Fibroblast of lung (primary cell): ENCODE results near the gene TRPM3. TPM values are rescaled to one million over a fixed set of nuclear protein-coding genes. Genes with fewer than 3 reads are reported as not detected.

Experiments used
- DNase-seq, 2 donors: peaks; one replicate each; pipeline versions ENCODE4 v3.0.0 to v3.0.0-alpha.2; 2010; ENCODE audit warnings: low read depth in 2 of 2
- H2AFZ ChIP-seq: 2 replicates; pipeline ENCODE4 v1.5.1; 2012; ENCODE audit warnings: low read length, control low read depth, inconsistent platforms
- H3K27ac ChIP-seq: 2 replicates; pipeline ENCODE4 v1.5.1; 2011; ENCODE audit warnings: low read length, control low read depth; ENCODE audit not compliant: insufficient read depth
- H3K27me3 ChIP-seq: 2 replicates; pipeline ENCODE4 v1.5.1; 2011; ENCODE audit warnings: mild to moderate bottlenecking, low read length; ENCODE audit not compliant: control insufficient read depth, insufficient read depth
- H3K36me3 ChIP-seq: 2 replicates; pipeline ENCODE4 v1.5.1; 2011; ENCODE audit warnings: low read length; ENCODE audit not compliant: control insufficient read depth, insufficient read depth
- H3K4me1 ChIP-seq: 2 replicates; pipeline ENCODE4 v1.5.1; 2011; ENCODE audit warnings: low read length; ENCODE audit not compliant: control insufficient read depth, insufficient read depth; ENCODE audit errors: extremely low read depth
- H3K4me2 ChIP-seq: 2 replicates; pipeline ENCODE4 v1.5.1; 2011; ENCODE audit warnings: low read length, control low read depth; ENCODE audit not compliant: insufficient read depth; ENCODE audit errors: extremely low read depth
- H3K4me3 ChIP-seq, 4 experiments: fragments of 200-600 bp in 1 of 4; sonication (generic) in 1 of 4; replicated peaks in 1 of 4; 2 replicates each; pipeline ENCODE4 v1.5.1; 2011 to 2016; ENCODE audit warnings: low read length in 4 of 4, low read depth in 3 of 4, mild to moderate bottlenecking in 3 of 4, control low read depth in 2 of 4, inconsistent platforms in 1 of 4, mixed read lengths in 1 of 4; ENCODE audit not compliant: insufficient read depth in 1 of 4; ENCODE audit errors: control extremely low read depth in 1 of 4
- H3K79me2 ChIP-seq: 2 replicates; pipeline ENCODE4 v1.5.1; 2012; ENCODE audit warnings: mild to moderate bottlenecking, low read length, inconsistent platforms; ENCODE audit not compliant: control insufficient read depth, insufficient read depth
- H3K9ac ChIP-seq: 2 replicates; pipeline ENCODE4 v1.5.1; 2011; ENCODE audit warnings: mild to moderate bottlenecking, low read length, control low read depth; ENCODE audit not compliant: insufficient read depth
- H3K9me3 ChIP-seq: 2 replicates; pipeline ENCODE4 v1.5.1; 2012; ENCODE audit warnings: low read depth, low read length; ENCODE audit not compliant: control insufficient read depth, insufficient read depth
- H4K20me1 ChIP-seq: 2 replicates; pipeline ENCODE4 v1.5.1; 2011; ENCODE audit warnings: low read length; ENCODE audit not compliant: control insufficient read depth, insufficient read depth; ENCODE audit errors: extremely low read depth
- EZH2 ChIP-seq: IDR thresholded peaks from 2 replicates; pipeline ENCODE4 v1.5.1; 2012; ENCODE audit warnings: low read length, control low read depth, mild to moderate bottlenecking; ENCODE audit errors: missing control alignments
- polyA plus RNA-seq, 2 donors: library from polyadenylated mRNA; depleted of rRNA in 1 of 2; stranded (reverse) in 1 of 2; unstranded in 1 of 2; fragments of >200 nt; gene quantifications; 2 replicates each; pipeline ENCODE4 v1.2.1, GENCODE V29; 2011 to 2012; ENCODE audit warnings: missing spikeins in 1 of 2
- total RNA-seq: library from RNA; depleted of rRNA; stranded (reverse); fragments of >200 nt; gene quantifications from 2 replicates; pipeline ENCODE4 v1.2.1, GENCODE V29; 2014
- TF ChIP-seq, protein P1 (sequence below), 2 donors: IDR thresholded peaks in 1 of 2; conservative IDR thresholded peaks in 1 of 2; 1 replicate in 1 of 2; 2 replicates in 1 of 2; pipeline ENCODE4 v1.5.1; 2011 to 2012; ENCODE audit warnings: low read length in 2 of 2, control low read depth in 1 of 2, inconsistent platforms in 1 of 2, low read depth in 1 of 2, mild to moderate bottlenecking in 1 of 2

TRPM3 gene
- total and polyA plus RNA-seq, 2 donors (not counting 1 experiment from before 2014, with no cell fraction given): 0.05 to 0.50 TPM

- H3K79me2 ChIP-seq: no peaks in the 10 kb centered on the region
- H3K9me3 ChIP-seq: no peaks in the 10 kb centered on the region
- H3K27me3 ChIP-seq: no peaks in the 10 kb centered on the region
- H4K20me1 ChIP-seq: no peaks in the 10 kb centered on the region
- H3K36me3 ChIP-seq: no peaks in the 10 kb centered on the region
- peaks cover 2% of the 10 kb centered on the region for H3K4me1 ChIP-seq
- no peak overlapping the region for H2AFZ ChIP-seq
- no peak overlapping the region for H3K4me2 ChIP-seq
- peak in 1 of 2 donors; percentile 23 for DNase-seq
- no peak for TF ChIP-seq EZH2
- TF ChIP-seq, protein P1, sequence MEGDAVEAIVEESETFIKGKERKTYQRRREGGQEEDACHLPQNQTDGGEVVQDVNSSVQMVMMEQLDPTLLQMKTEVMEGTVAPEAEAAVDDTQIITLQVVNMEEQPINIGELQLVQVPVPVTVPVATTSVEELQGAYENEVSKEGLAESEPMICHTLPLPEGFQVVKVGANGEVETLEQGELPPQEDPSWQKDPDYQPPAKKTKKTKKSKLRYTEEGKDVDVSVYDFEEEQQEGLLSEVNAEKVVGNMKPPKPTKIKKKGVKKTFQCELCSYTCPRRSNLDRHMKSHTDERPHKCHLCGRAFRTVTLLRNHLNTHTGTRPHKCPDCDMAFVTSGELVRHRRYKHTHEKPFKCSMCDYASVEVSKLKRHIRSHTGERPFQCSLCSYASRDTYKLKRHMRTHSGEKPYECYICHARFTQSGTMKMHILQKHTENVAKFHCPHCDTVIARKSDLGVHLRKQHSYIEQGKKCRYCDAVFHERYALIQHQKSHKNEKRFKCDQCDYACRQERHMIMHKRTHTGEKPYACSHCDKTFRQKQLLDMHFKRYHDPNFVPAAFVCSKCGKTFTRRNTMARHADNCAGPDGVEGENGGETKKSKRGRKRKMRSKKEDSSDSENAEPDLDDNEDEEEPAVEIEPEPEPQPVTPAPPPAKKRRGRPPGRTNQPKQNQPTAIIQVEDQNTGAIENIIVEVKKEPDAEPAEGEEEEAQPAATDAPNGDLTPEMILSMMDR (conservative IDR thresholded peaks at IDR 0.05 in 1 of 2, IDR thresholded peaks at IDR 0.05 in 1 of 2; ENCODE audit: low read depth in 1 of 2, low read length in 2 of 2): no peak
- H3K9ac ChIP-seq: no peak overlapping the region
- H3K4me3 ChIP-seq: no peak overlapping the region
- H3K27ac ChIP-seq: no peak overlapping the region
These were observed 219.7 kb downstream of the TRPM3 start for GRCh38 chr9:70901746-70902145.

DNA sequence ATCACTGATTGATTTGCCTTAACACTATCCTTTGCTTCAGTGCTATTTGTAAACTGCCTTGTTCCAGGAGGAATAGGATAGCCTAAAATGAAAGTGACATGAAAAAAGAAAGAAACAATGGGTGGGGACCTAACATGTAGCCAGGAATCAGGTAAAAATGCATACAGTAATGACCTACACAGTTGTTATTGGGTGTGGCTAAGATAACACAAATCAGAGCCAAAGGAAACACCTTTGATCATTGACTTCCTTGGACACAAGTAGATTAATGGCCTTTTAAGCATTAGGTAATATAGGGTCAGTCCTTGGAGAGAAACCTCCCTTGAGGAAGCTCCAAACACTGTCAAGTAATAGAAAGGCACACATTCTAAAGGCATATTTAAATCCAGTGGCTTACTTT is 220.4 kb downstream of the TRPM3 start:
- H3K4me2 ChIP-seq: no peak overlapping the region

GRCh38 chr9:70893580-70894122 is 227.8 kb downstream of the TRPM3 start:
- Histone ChIP-seq H3K27ac (no peak overlapping the region), H3K4me1 (no peaks in the 10 kb centered on the region), H4K20me1 (no peaks in the 10 kb centered on the region), H3K4me2 (no peak overlapping the region), H2AFZ (no peak overlapping the region), H3K9me3 (no peaks in the 10 kb centered on the region), H3K36me3 (no peaks in the 10 kb centered on the region), H3K27me3 (no peaks in the 10 kb centered on the region), H3K79me2 (no peaks in the 10 kb centered on the region), H3K9ac (no peak overlapping the region), H3K4me3 (no peak overlapping the region)
- TF ChIP-seq EZH2: no peak
- TF ChIP-seq, protein P1 (conservative IDR thresholded peaks at IDR 0.05 in 1 of 2, IDR thresholded peaks at IDR 0.05 in 1 of 2; ENCODE audit: low read depth in 1 of 2, low read length in 2 of 2): no peak
- no peak for DNase-seq

More for the DNA sequence above, 220.4 kb downstream of the TRPM3 start:
- DNase-seq: peak in 1 of 2 donors; percentile 3
- H3K9me3 ChIP-seq: no peaks in the 10 kb centered on the region
- H2AFZ ChIP-seq: no peak overlapping the region
- no peak overlapping the region for H3K4me3 ChIP-seq
- H3K9ac ChIP-seq: no peak overlapping the region
- peaks cover 2% of the 10 kb centered on the region for H3K4me1 ChIP-seq
- no peaks in the 10 kb centered on the region for H3K36me3 ChIP-seq
- H3K27me3 ChIP-seq: no peaks in the 10 kb centered on the region
- TF ChIP-seq, protein P1 (conservative IDR thresholded peaks at IDR 0.05 in 1 of 2, IDR thresholded peaks at IDR 0.05 in 1 of 2; ENCODE audit: low read depth in 1 of 2, low read length in 2 of 2): no peak
- no peak for TF ChIP-seq EZH2
- no peaks in the 10 kb centered on the region for H4K20me1 ChIP-seq
- H3K79me2 ChIP-seq: no peaks in the 10 kb centered on the region
- H3K27ac ChIP-seq: no peak overlapping the region
